Transverse colon (tissue), 4 donors: ENCODE measurements around the gene BMS1. TPM values are rescaled to one million over a fixed set of nuclear protein-coding genes. Genes with fewer than 3 reads are reported as not detected.

Experiments used
- DNase-seq: peaks from one replicate; pipeline ENCODE4 v3.0.0-alpha.2; 2019
- H3K27ac ChIP-seq, 4 donors: fragments of 200-600 bp; sonication (generic); 2 replicates each; pipeline ENCODE4 v1.5.1; 2016 to 2018; ENCODE audit warnings: inconsistent platforms in 4 of 4
- H3K27me3 ChIP-seq: fragments of 200-600 bp; sonication (generic); 2 replicates; pipeline ENCODE4 v1.5.1; 2017; ENCODE audit warnings: inconsistent platforms
- H3K36me3 ChIP-seq, 4 donors: fragments of 200-600 bp; sonication (generic); 2 replicates each; pipeline ENCODE4 v1.5.1; 2017 to 2019; ENCODE audit warnings: inconsistent platforms in 4 of 4
- H3K4me1 ChIP-seq, 4 donors: fragments of 200-600 bp; sonication (generic); 2 replicates each; pipeline ENCODE4 v1.5.1; 2017 to 2020; ENCODE audit warnings: inconsistent platforms in 4 of 4
- H3K4me3 ChIP-seq, 4 donors: fragments of 200-600 bp; sonication (generic); 1 replicate in 1 of 4; 2 replicates in 3 of 4; pipeline versions ENCODE4 v1.5.1 to v1.6.1; 2017 to 2019; ENCODE audit warnings: inconsistent platforms in 4 of 4
- H3K9me3 ChIP-seq, 2 donors: fragments of 200-600 bp; sonication (generic); 2 replicates each; pipeline ENCODE4 v1.5.1; 2017 to 2019; ENCODE audit warnings: inconsistent platforms in 2 of 2
- EP300 ChIP-seq: sonication (generic); formaldehyde crosslinking; IDR thresholded peaks from one replicate; pipeline ENCODE4 v1.6.1; 2017; ENCODE audit warnings: antibody characterized with exemption, low read depth
- POLR2A ChIP-seq: fragments of 450-650 bp; IDR thresholded peaks from one replicate; pipeline ENCODE4 v1.6.1; 2016; ENCODE audit warnings: antibody characterized with exemption, mild to moderate bottlenecking, moderate library complexity
- POLR2AphosphoS5 ChIP-seq, 3 donors: sonication (generic); formaldehyde crosslinking; IDR thresholded peaks; one replicate each; pipeline ENCODE4 v1.6.1; 2016; ENCODE audit warnings: antibody characterized with exemption in 3 of 3
- WGBS, 2 donors: methylation state at CpG; one replicate each; pipeline ENCODE4 v1.1.5; 2018; ENCODE audit warnings: low coverage in 1 of 2; 5-methylcytosine and 5-hydroxymethylcytosine counted together
- in situ Hi-C, 4 donors: fragments of 200-750 bp; cut with MboI; loops; one replicate each; pipeline versions ENCODE4 v1.15.0 to v1.15.1; 2017; ENCODE audit warnings: low sequenced_read_pairs in 3 of 4, low pct_ligation_motif_present in 1 of 4, low pct_unique_long_range_greater_than_20kb in 1 of 4
- intact Hi-C: fragments of 100-400 bp; cut with DNase I; formaldehyde crosslinking; loops from one replicate; pipeline ENCODE4 v1.15.1; 2023; ENCODE audit warnings: low total_unique reads
- total RNA-seq, 4 donors: library from RNA; depleted of rRNA; stranded (reverse); fragments of >200 nt; gene quantifications; one replicate each; pipeline ENCODE4 v1.1.0, GENCODE V29; 2016
- TF ChIP-seq, protein P1 (sequence below), 5 experiments: fragments of 200-600 bp in 3 of 5; fragments of 450-650 bp in 2 of 5; sonication (generic) in 3 of 5; IDR thresholded peaks; 1 replicate in 2 of 5; 2 replicates in 3 of 5; pipeline ENCODE4 v1.5.1; 2016 to 2017; ENCODE audit warnings: antibody characterized with exemption in 5 of 5, inconsistent platforms in 3 of 5, mild to moderate bottlenecking in 2 of 5, moderate library complexity in 1 of 5

The BMS1 gene
- total RNA-seq, 4 donors from 2014 or later: 6.8 to 12.2 (median 9.9) TPM

- intact Hi-C loops (no loop called here), in situ Hi-C loops (no loop called here)
- WGBS, 2 donors: 57 to 61% methylated on average over 3 to 12 of the region's 12 CpGs
- DNase-seq: peak; percentile 67
- Histone ChIP-seq H3K27me3 (no peaks in the 10 kb centered on the region), H3K9me3 (no peaks in the 10 kb centered on the region), H3K4me3 (peak overlapping the region in 2 of 4 donors; percentile 4 to 33), H3K4me1 (no peaks in the 10 kb centered on the region), H3K27ac (peak overlapping the region; percentile 5 to 65 (median 45)), H3K36me3 (no peaks in the 10 kb centered on the region)
- TF ChIP-seq EP300: no peak
Observed at GRCh38 chr10:42769673-42770072, 12.9 kb upstream of the BMS1 start.

DNA sequence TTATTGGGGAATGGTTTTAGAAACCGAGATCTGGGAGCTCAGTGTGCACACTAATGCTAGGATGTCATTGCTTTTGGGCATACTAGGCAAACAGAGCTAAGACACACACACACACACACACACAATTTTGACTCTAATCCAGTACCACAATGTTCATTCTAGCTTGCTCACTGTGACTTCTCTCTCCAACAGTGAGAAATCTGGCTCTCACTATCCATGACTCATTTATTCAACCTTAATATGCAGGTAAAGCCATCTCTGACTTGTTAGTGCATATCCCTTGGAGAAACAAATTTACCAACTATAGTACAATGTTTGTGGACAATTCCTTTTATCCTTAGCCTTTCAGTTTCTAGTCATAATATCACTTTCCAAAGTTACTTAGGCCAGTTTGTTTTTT, 5.9 kb upstream of the BMS1 start:
- Histone ChIP-seq H3K4me3 (no peak overlapping the region), H3K9me3 (no peaks in the 10 kb centered on the region), H3K27ac (no peak overlapping the region), H3K27me3 (peaks cover 17% of the 10 kb centered on the region), H3K36me3 (no peaks in the 10 kb centered on the region), H3K4me1 (peaks cover 0 to 3% (median 0%) of the 10 kb centered on the region in 4 donors)
- TF ChIP-seq POLR2A: no peak
- no peak for TF ChIP-seq POLR2AphosphoS5 (IDR thresholded peaks at IDR 0.05)
- TF ChIP-seq EP300: no peak
- TF ChIP-seq, protein P1, sequence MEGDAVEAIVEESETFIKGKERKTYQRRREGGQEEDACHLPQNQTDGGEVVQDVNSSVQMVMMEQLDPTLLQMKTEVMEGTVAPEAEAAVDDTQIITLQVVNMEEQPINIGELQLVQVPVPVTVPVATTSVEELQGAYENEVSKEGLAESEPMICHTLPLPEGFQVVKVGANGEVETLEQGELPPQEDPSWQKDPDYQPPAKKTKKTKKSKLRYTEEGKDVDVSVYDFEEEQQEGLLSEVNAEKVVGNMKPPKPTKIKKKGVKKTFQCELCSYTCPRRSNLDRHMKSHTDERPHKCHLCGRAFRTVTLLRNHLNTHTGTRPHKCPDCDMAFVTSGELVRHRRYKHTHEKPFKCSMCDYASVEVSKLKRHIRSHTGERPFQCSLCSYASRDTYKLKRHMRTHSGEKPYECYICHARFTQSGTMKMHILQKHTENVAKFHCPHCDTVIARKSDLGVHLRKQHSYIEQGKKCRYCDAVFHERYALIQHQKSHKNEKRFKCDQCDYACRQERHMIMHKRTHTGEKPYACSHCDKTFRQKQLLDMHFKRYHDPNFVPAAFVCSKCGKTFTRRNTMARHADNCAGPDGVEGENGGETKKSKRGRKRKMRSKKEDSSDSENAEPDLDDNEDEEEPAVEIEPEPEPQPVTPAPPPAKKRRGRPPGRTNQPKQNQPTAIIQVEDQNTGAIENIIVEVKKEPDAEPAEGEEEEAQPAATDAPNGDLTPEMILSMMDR (IDR thresholded peaks at IDR 0.05): no peak
- in situ Hi-C loops (no loop called here), intact Hi-C loops (no loop called here)
- 75% methylated on average over 1 of the region's 1 CpG; no CpG with 5 or more reads in 1 of the 2 donors for WGBS, 2 donors
- DNase-seq: no peak

- Histone ChIP-seq H3K4me1 (peaks cover 6 to 19% (median 9%) of the 10 kb centered on the region in 4 donors), H3K27me3 (peaks cover 12% of the 10 kb centered on the region), H3K27ac (no peak overlapping the region), H3K36me3 (peaks cover 0 to 8% (median 2%) of the 10 kb centered on the region in 4 donors), H3K4me3 (no peak overlapping the region), H3K9me3 (no peaks in the 10 kb centered on the region)
- intact Hi-C loops: no loop called here
- TF ChIP-seq, protein P1 (IDR thresholded peaks at IDR 0.05): no peak
- TF ChIP-seq POLR2AphosphoS5 (IDR thresholded peaks at IDR 0.05): no peak
- no peak for TF ChIP-seq EP300
- TF ChIP-seq POLR2A: no peak
- 87% methylated on average over 4 of the region's 4 CpGs for WGBS, 2 donors
- in situ Hi-C loops: no loop called here
- DNase-seq: no peak
Observed at GRCh38 chr10:42780456-42780855, 2.1 kb upstream of the BMS1 start.

GRCh38 chr10:42781893-42782445, 626 bp upstream of the BMS1 start:
- intact Hi-C loops: no loop called here

More at GRCh38 chr10:42781893-42782445, 626 bp upstream of the BMS1 start:
- Histone ChIP-seq H3K27ac (peak overlapping the region; percentile 91 to 94 (median 93)), H3K9me3 (no peaks in the 10 kb centered on the region), H3K4me1 (peaks cover 6 to 19% (median 9%) of the 10 kb centered on the region in 4 donors), H3K4me3 (peak overlapping the region; percentile 54 to 81 (median 60)), H3K36me3 (peaks cover 0 to 16% (median 8%) of the 10 kb centered on the region in 4 donors), H3K27me3 (peaks cover 8% of the 10 kb centered on the region)
- TF ChIP-seq POLR2AphosphoS5 (IDR thresholded peaks at IDR 0.05): no peak
- no peak for TF ChIP-seq EP300
- TF ChIP-seq, protein P1 (IDR thresholded peaks at IDR 0.05): no peak
- no peak for TF ChIP-seq POLR2A
- 31% methylated on average over 18 of the region's 18 CpGs; no CpG with 5 or more reads in 1 of the 2 donors for WGBS, 2 donors
- DNase-seq: peak; percentile 31
- in situ Hi-C loops: no loop called here
